ENCODE results near the gene TMEM161A.
"Not testable (repeated sequence)": the region's sequence is repeated elsewhere in the genome, so short reads cannot be mapped to it uniquely, and the experiment has no call there.

TMEM161A gene

GRCh38 chr19:19119325-19120237 lies 18.7 kb downstream of the TMEM161A start:
- Mint-ChIP-seq H3K27ac (no peak overlapping the region), H3K4me3 (no peak overlapping the region), H3K4me1 (no peaks in the 10 kb centered on the region), H3K9me3 (peaks cover 9% of the 10 kb centered on the region), H3K36me3 (peaks cover 38% of the 10 kb centered on the region)
- no peak for ATAC-seq
- no peak for DNase-seq (ENCODE audit: low spot score in 2 of 2)

GRCh38 chr19:19115954-19116353 lies 22.3 kb downstream of the TMEM161A start:
- DNase-seq (ENCODE audit: low spot score in 2 of 2), result peak; percentile 39 to 78
- Mint-ChIP-seq H3K27ac (no peak overlapping the region), H3K4me1 (peaks cover 7% of the 10 kb centered on the region), H3K36me3 (peaks cover 18% of the 10 kb centered on the region), H3K4me3 (no peak overlapping the region), H3K9me3 (no peaks in the 10 kb centered on the region)
- peak; percentile 62 for ATAC-seq

GRCh38 chr19:19113040-19113626 lies 25.1 kb downstream of the TMEM161A start:
- DNase-seq (ENCODE audit: low spot score in 2 of 2), result no peak
- Mint-ChIP-seq H3K27ac (no peak overlapping the region), H3K4me3 (no peak overlapping the region), H3K36me3 (peaks cover 6% of the 10 kb centered on the region), H3K4me1 (peaks cover 7% of the 10 kb centered on the region), H3K9me3 (no peaks in the 10 kb centered on the region)
- ATAC-seq, result peak; percentile 71

- H3K4me1 Mint-ChIP-seq, result peaks cover 7% of the 10 kb centered on the region
- no peak overlapping the region for H3K4me3 Mint-ChIP-seq
- ATAC-seq (no peak), DNase-seq (ENCODE audit: low spot score in 2 of 2) (no peak)
- H3K9me3 Mint-ChIP-seq, result no peaks in the 10 kb centered on the region
- H3K36me3 Mint-ChIP-seq, result peaks cover 15% of the 10 kb centered on the region
- H3K27ac Mint-ChIP-seq, result no peak overlapping the region
Measured at GRCh38 chr19:19111967-19112580, 26.2 kb downstream of the TMEM161A start.

- DNase-seq (ENCODE audit: low spot score in 2 of 2) (no peak), ATAC-seq (no peak)
- Mint-ChIP-seq H3K4me1 (peaks cover 7% of the 10 kb centered on the region), H3K27ac (no peak overlapping the region), H3K36me3 (peaks cover 22% of the 10 kb centered on the region), H3K4me3 (no peak overlapping the region), H3K9me3 (no peaks in the 10 kb centered on the region)
Measured at GRCh38 chr19:19111136-19111835, 27.0 kb downstream of the TMEM161A start.

- H3K27ac Mint-ChIP-seq, result no peak overlapping the region
- H3K36me3 Mint-ChIP-seq, result peaks cover 22% of the 10 kb centered on the region
- no peak overlapping the region for H3K4me3 Mint-ChIP-seq
- H3K4me1 Mint-ChIP-seq, result peaks cover 7% of the 10 kb centered on the region
- H3K9me3 Mint-ChIP-seq, result no peaks in the 10 kb centered on the region
- no peak for DNase-seq (ENCODE audit: low spot score in 2 of 2)
- ATAC-seq, result peak; percentile 56
Measured at GRCh38 chr19:19110410-19111135, 27.7 kb downstream of the TMEM161A start.

GRCh38 chr19:19109601-19110000 lies 28.7 kb downstream of the TMEM161A start:
- no peak overlapping the region for H3K27ac Mint-ChIP-seq
- peaks cover 22% of the 10 kb centered on the region for H3K36me3 Mint-ChIP-seq
- peaks cover 7% of the 10 kb centered on the region for H3K4me1 Mint-ChIP-seq
- ATAC-seq, result no peak
- no peaks in the 10 kb centered on the region for H3K9me3 Mint-ChIP-seq
- no peak for DNase-seq (ENCODE audit: low spot score in 2 of 2)
- no peak overlapping the region for H3K4me3 Mint-ChIP-seq

GRCh38 chr19:19107654-19108053 lies 30.6 kb downstream of the TMEM161A start:
- Mint-ChIP-seq H3K4me1 (no peaks in the 10 kb centered on the region), H3K36me3 (peaks cover 22% of the 10 kb centered on the region), H3K27ac (peak overlapping the region; percentile 52), H3K4me3 (no peak overlapping the region), H3K9me3 (no peaks in the 10 kb centered on the region)
- DNase-seq (ENCODE audit: low spot score in 2 of 2) (no peak), ATAC-seq (no peak)

GRCh38 chr19:19106938-19107337 lies 31.3 kb downstream of the TMEM161A start:
- H3K4me1 Mint-ChIP-seq; H3K27ac Mint-ChIP-seq; H3K9me3 Mint-ChIP-seq; DNase-seq (ENCODE audit: low spot score in 2 of 2); ATAC-seq; H3K4me3 Mint-ChIP-seq: not testable (repeated sequence)
- peaks cover 17% of the 10 kb centered on the region for H3K36me3 Mint-ChIP-seq

GRCh38 chr19:19106056-19106551 lies 32.2 kb downstream of the TMEM161A start:
- DNase-seq (ENCODE audit: low spot score in 2 of 2) (no peak), ATAC-seq (no peak)
- no peaks in the 10 kb centered on the region for H3K4me1 Mint-ChIP-seq
- no peak overlapping the region for H3K27ac Mint-ChIP-seq
- H3K4me3 Mint-ChIP-seq, result no peak overlapping the region
- H3K9me3 Mint-ChIP-seq, result no peaks in the 10 kb centered on the region
- peaks cover 16% of the 10 kb centered on the region for H3K36me3 Mint-ChIP-seq

GRCh38 chr19:19105365-19106055 lies 32.8 kb downstream of the TMEM161A start:
- Mint-ChIP-seq H3K27ac (no peak overlapping the region), H3K4me3 (no peak overlapping the region), H3K4me1 (peaks cover 2% of the 10 kb centered on the region), H3K36me3 (peaks cover 18% of the 10 kb centered on the region), H3K9me3 (no peaks in the 10 kb centered on the region)
- ATAC-seq (no peak), DNase-seq (ENCODE audit: low spot score in 2 of 2) (no peak)

- H3K36me3 Mint-ChIP-seq, result peaks cover 39% of the 10 kb centered on the region
- no peaks in the 10 kb centered on the region for H3K9me3 Mint-ChIP-seq
- no peak for ATAC-seq
- peaks cover 6% of the 10 kb centered on the region for H3K4me1 Mint-ChIP-seq
- H3K4me3 Mint-ChIP-seq, result no peak overlapping the region
- H3K27ac Mint-ChIP-seq, result no peak overlapping the region
- DNase-seq (ENCODE audit: low spot score in 2 of 2), result no peak
Measured at GRCh38 chr19:19103167-19103566, 35.1 kb downstream of the TMEM161A start.

- not testable (repeated sequence) for H3K9me3 Mint-ChIP-seq; DNase-seq (ENCODE audit: low spot score in 2 of 2); H3K4me3 Mint-ChIP-seq; ATAC-seq; H3K4me1 Mint-ChIP-seq; H3K27ac Mint-ChIP-seq
- peaks cover 35% of the 10 kb centered on the region for H3K36me3 Mint-ChIP-seq
Measured at GRCh38 chr19:19102566-19102965, 35.7 kb downstream of the TMEM161A start.

- peaks cover 25% of the 10 kb centered on the region for H3K36me3 Mint-ChIP-seq
- DNase-seq (ENCODE audit: low spot score in 2 of 2) (no peak), ATAC-seq (no peak)
- H3K27ac Mint-ChIP-seq, result no peak overlapping the region
- no peaks in the 10 kb centered on the region for H3K9me3 Mint-ChIP-seq
- H3K4me3 Mint-ChIP-seq, result no peak overlapping the region
- H3K4me1 Mint-ChIP-seq, result peaks cover 6% of the 10 kb centered on the region
Measured at GRCh38 chr19:19101540-19101939, 36.7 kb downstream of the TMEM161A start.

Measured in stimulated activated effector memory CD8-positive, alpha-beta T cell treated with anti-CD3 and anti-CD28 coated beads, Interleukin-12 subunit alpha, Interleukin-12 subunit beta, amount 100 ng/mL, for 72 hours (primary cell).